HepG2 (cell line): ENCODE results near the gene COPS7A. TPM values are rescaled to one million over a fixed set of nuclear protein-coding genes. Genes with fewer than 3 reads are reported as not detected.

Experiments
- ATAC-seq: fragments of 200-7000 bp; cut with Tn5 transposase; 3 replicates; pipeline ENCODE4 v1.9.1; 2020; ENCODE audit warnings: mild to moderate bottlenecking, moderate library complexity
- BruUV-seq: library from RNA; stranded (reverse); fragments of 400-500 nt; replicated peaks from 2 replicates; lab custom pipeline; 2021; lab: Mats Ljungman, UMichigan
- CTCF ChIA-PET: fragments of 300-600 bp; formaldehyde crosslinking; extraction: SDS; loops from one replicate; lab custom pipeline; 2021; ENCODE audit warnings: low total read pairs, inconsistent platforms, low intra/inter-chr PET ratio; lab: Yijun Ruan, JAX
- POLR2A ChIA-PET: fragments of 350-600 bp; sonication (Branson Sonifier 250); formaldehyde crosslinking; loops from one replicate; lab custom pipeline; 2020; ENCODE audit warnings: antibody characterized with exemption, inconsistent platforms; lab: Yijun Ruan, JAX
- DNase-seq: peaks from one replicate; pipeline ENCODE4 v3.0.0-alpha.2; 2015; ENCODE audit warnings: low spot score
- FAIRE-seq: peaks from 3 replicates; lab custom pipeline; 2011; peaks lifted over from hg19 to GRCh38; lab: Jason Lieb, UNC
- H2AFZ ChIP-seq: one replicate; pipeline ENCODE4 v1.6.1; 2011; ENCODE audit warnings: low read length, inconsistent platforms
- H3K27ac ChIP-seq: fragments of 300-600 bp; 3 replicates; pipeline ENCODE4 v1.8.0; 2011; ENCODE audit warnings: mixed run types, mild to moderate bottlenecking, mixed read lengths, low read length, inconsistent platforms; ENCODE audit not compliant: insufficient read depth; ENCODE audit errors: extremely low read length
- H3K27me3 ChIP-seq, 2 experiments: fragments of 200-600 bp in 1 of 2; 2 replicates in 1 of 2; 3 replicates in 1 of 2; pipeline versions ENCODE4 v1.6.0 to v1.8.0; 2011; ENCODE audit warnings: low read length in 2 of 2, mild to moderate bottlenecking in 2 of 2, moderate library complexity in 2 of 2, inconsistent platforms in 1 of 2; ENCODE audit not compliant: insufficient read depth in 2 of 2, control insufficient read depth in 1 of 2
- H3K36me3 ChIP-seq, 2 experiments: fragments of 200-600 bp in 1 of 2; replicated peaks in 1 of 2; 2 replicates in 1 of 2; 3 replicates in 1 of 2; pipeline versions ENCODE4 v1.5.1 to v1.8.0; 2011; ENCODE audit warnings: low read length in 2 of 2, inconsistent platforms in 1 of 2; ENCODE audit not compliant: insufficient read depth in 2 of 2, control insufficient read depth in 1 of 2
- H3K4me1 ChIP-seq: 2 replicates; pipeline ENCODE4 v1.5.1; 2012; ENCODE audit warnings: low read length, inconsistent platforms; ENCODE audit not compliant: insufficient read depth
- H3K4me2 ChIP-seq: 2 replicates; pipeline ENCODE4 v1.6.0; 2011; ENCODE audit warnings: low read depth, low read length, inconsistent platforms
- H3K4me3 ChIP-seq, 3 experiments: fragments of 200-600 bp in 1 of 3; sonication (generic), shearing (Covaris generic) in 1 of 3; replicated peaks in 1 of 3; 2 replicates each; pipeline ENCODE4 v1.5.1; 2011 to 2016; ENCODE audit warnings: low read length in 3 of 3, inconsistent platforms in 2 of 3, low read depth in 2 of 3, mild to moderate bottlenecking in 2 of 3, control low read depth in 1 of 3, mixed read lengths in 1 of 3; ENCODE audit not compliant: insufficient read depth in 1 of 3
- H3K79me2 ChIP-seq: one replicate; pipeline ENCODE4 v1.6.1; 2011; ENCODE audit warnings: low read length, inconsistent platforms; ENCODE audit not compliant: insufficient read depth
- H3K9ac ChIP-seq: 2 replicates; pipeline ENCODE4 v1.6.0; 2011; ENCODE audit warnings: mild to moderate bottlenecking, low read depth, low read length, inconsistent platforms; ENCODE audit not compliant: insufficient read depth
- H3K9me3 ChIP-seq: 2 replicates; pipeline ENCODE4 v1.5.1; 2012; ENCODE audit warnings: mild to moderate bottlenecking, low read length
- H4K20me1 ChIP-seq: 2 replicates; pipeline ENCODE4 v1.6.0; 2011; ENCODE audit warnings: inconsistent platforms, mild to moderate bottlenecking, low read length, moderate library complexity; ENCODE audit not compliant: insufficient read depth
- GATAD2A ChIP-seq: IDR thresholded peaks from 2 replicates; pipeline ENCODE4 v1.6.1; 2016
- LCORL ChIP-seq, 2 experiments: fragments of 450-650 bp in 1 of 2; sonication (generic) in 1 of 2; formaldehyde crosslinking in 1 of 2; IDR thresholded peaks; 2 replicates each; pipeline versions ENCODE4 v1.5.0 to v1.6.1; 2017 to 2020; ENCODE audit warnings: antibody characterized with exemption in 1 of 2, missing genetic modification reagents in 1 of 2
- SRSF9 ChIP-seq: fragments of 200-400 bp; formaldehyde crosslinking; IDR thresholded peaks from 2 replicates; pipeline ENCODE4 v1.6.1; 2018; ENCODE audit warnings: borderline replicate concordance, mild to moderate bottlenecking, low read depth, low read length; ENCODE audit not compliant: insufficient read depth, poor library complexity, severe bottlenecking
- ZNF263 ChIP-seq: sonication (generic); formaldehyde crosslinking; IDR thresholded peaks from 2 replicates; pipeline ENCODE4 v1.4.0; 2020; ENCODE audit warnings: missing genetic modification reagents
- ZNF713 ChIP-seq: sonication (generic); formaldehyde crosslinking; IDR thresholded peaks from 2 replicates; pipeline ENCODE4 v1.4.0; 2020; ENCODE audit warnings: mild to moderate bottlenecking, missing genetic modification reagents
- ZNF850 ChIP-seq: sonication (generic); formaldehyde crosslinking; conservative IDR thresholded peaks from 2 replicates; pipeline ENCODE4 v1.9.0; 2021; ENCODE audit warnings: mild to moderate bottlenecking, missing genetic modification reagents
- WGBS: methylation state at CpG from one replicate; pipeline ENCODE4 v1.1.6; 2017; ENCODE audit warnings: low lambda C conversion rate; 5-methylcytosine and 5-hydroxymethylcytosine counted together
- in situ Hi-C: cut with HindIII; loops from 2 replicates; pipeline ENCODE4 v1.10.0; 2017; ENCODE audit warnings: low pct_unique_long_range_greater_than_20kb; ENCODE audit not compliant: extremely low pct_ligation_motif_present
- intact Hi-C: fragments of 100-400 bp; cut with micrococcal nuclease; formaldehyde crosslinking; loops from one replicate; pipeline ENCODE4 v1.10.0; 2022; ENCODE audit not compliant: unreplicated experiment
- polyA plus RNA-seq, 8 experiments: library from polyadenylated mRNA; depleted of rRNA in 3 of 8; stranded (reverse) in 7 of 8; unstranded in 1 of 8; fragments of >200 nt; fragmentation: Illumina TruSeq in 4 of 8; extraction: Trizol in 4 of 8; gene quantifications; 2 replicates each; pipeline versions ENCODE4 v1.2.1 to v1.2.3, GENCODE V29; 2011 to 2016; ENCODE audit warnings: low read depth in 4 of 8, missing spikeins in 1 of 8, mixed read lengths in 1 of 8; ENCODE audit not compliant: insufficient read depth in 1 of 8
- total RNA-seq, 5 experiments: library from RNA; depleted of rRNA; stranded (reverse); fragments of >200 nt; fragmentation: Illumina TruSeq; extraction: Trizol; gene quantifications; 2 replicates each; pipeline ENCODE4 v1.2.3, GENCODE V29; 2016; ENCODE audit warnings: low read depth in 1 of 5
- TF ChIP-seq, protein P1 (sequence below): sonication (generic); formaldehyde crosslinking; IDR thresholded peaks from 2 replicates; pipeline ENCODE4 v1.4.0; 2020; ENCODE audit warnings: mild to moderate bottlenecking, low read depth, missing genetic modification reagents
- TF ChIP-seq, protein P2 (sequence below): sonication (generic); formaldehyde crosslinking; IDR thresholded peaks from 2 replicates; pipeline ENCODE4 v1.4.0; 2020; ENCODE audit warnings: missing genetic modification reagents, borderline replicate concordance

Gene COPS7A
- total and polyA plus RNA-seq, 2 of the 13 experiments (the other 11 are each of a cell fraction or from before 2014, with no cell fraction given), result 40.0 to 73.6 TPM

DNA sequence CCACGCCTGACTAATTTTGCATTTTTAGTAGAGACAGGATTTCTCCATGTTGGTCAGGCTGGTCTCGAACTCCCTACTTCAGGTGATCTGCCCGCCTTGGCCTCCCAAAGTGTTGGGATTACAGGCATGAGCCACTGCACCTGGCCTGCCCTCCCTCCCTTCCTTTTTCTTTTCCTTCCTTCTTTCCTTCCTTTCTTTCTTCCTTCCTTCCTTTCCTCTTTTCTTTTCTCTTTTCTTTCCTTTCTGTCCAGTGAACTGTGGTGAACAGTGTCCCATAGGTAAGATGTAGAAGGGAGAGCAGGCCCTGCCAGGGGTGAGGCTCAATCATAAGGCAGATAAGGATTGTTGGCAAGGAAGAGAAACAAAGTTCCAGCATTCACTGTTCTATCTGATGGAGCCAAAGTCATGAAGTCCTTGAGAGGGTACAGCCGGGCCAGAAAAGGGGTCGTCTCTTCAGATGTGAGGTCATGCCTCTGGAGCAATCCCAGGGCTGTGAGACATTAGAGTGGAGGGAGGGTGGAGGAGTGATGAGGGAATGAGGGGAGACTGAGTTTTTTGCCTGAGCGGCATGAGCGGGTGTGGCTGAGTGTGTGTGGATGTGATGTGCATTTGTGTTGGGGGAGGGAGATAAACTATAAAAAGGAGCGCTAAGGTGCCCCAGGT lies 33.3 kb downstream of the COPS7A start:
- TF ChIP-seq, protein P1, sequence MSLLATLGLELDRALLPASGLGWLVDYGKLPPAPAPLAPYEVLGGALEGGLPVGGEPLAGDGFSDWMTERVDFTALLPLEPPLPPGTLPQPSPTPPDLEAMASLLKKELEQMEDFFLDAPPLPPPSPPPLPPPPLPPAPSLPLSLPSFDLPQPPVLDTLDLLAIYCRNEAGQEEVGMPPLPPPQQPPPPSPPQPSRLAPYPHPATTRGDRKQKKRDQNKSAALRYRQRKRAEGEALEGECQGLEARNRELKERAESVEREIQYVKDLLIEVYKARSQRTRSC (CRISPR knock-in tag), result no peak
- no peak for TF ChIP-seq LCORL (IDR thresholded peaks at IDR 0.05)
- no peak for TF ChIP-seq LCORL (CRISPR knock-in tag; IDR thresholded peaks at IDR 0.05)
- TF ChIP-seq ZNF713 (CRISPR knock-in tag), result no peak
- TF ChIP-seq GATAD2A (CRISPR knock-in tag), result no peak
- no peak for TF ChIP-seq ZNF850 (CRISPR knock-in tag)
- TF ChIP-seq, all 625 proteins: peak for 0
- no peak for ATAC-seq
- DNase-seq, result no peak
- no peaks in the 10 kb centered on the region for H3K27me3 ChIP-seq
- H3K36me3 ChIP-seq, result no peaks in the 10 kb centered on the region
- H2AFZ ChIP-seq, result no peak overlapping the region
- peaks cover 47% of the 10 kb centered on the region for H3K4me1 ChIP-seq
- in situ Hi-C loops, result no loop called here
- CTCF ChIA-PET, result no interaction called here
- H3K4me2 ChIP-seq, result no peak overlapping the region
- no peak overlapping the region for H3K4me3 ChIP-seq
- H4K20me1 ChIP-seq, result no peaks in the 10 kb centered on the region
- peaks cover 7% of the 10 kb centered on the region for H3K79me2 ChIP-seq
- no peak for FAIRE-seq
- no TSS peak for BruUV-seq
- 48% methylated on average over 8 of the region's 8 CpGs for WGBS
- intact Hi-C loops, result no loop called here
- POLR2A ChIA-PET, result no interaction called here
- no peaks in the 10 kb centered on the region for H3K9me3 ChIP-seq
- no peak overlapping the region for H3K9ac ChIP-seq
- H3K27ac ChIP-seq, result no peak overlapping the region

DNA sequence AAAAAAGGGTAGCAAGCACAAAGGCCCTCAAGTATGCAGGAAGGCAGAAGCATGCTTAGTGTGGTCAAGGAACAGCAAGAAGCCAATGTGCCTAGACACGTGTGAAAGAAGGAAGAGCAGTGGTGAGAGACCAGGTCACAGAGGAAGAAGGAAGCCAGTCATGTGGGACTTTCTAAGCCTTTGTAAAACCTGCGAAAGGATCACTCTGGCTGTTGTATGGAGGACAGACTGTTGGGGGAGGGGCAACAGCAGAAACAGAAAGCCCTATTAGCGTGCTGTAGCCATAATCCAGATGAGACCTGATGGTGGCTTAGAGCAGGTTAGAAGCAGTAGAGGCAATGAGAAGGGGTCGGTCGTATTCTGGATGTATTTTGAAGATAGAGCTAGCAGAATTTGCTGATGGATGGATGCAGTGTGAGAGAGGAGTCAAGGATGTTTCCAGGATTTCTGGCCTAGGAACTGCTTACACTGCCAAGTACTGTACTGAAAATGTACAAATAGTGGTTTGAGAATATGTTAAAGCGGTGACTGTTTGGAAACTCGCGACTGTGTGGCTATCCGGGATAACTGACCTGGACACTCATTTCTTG lies 34.8 kb downstream of the COPS7A start:
- H4K20me1 ChIP-seq, result no peaks in the 10 kb centered on the region
- no peak overlapping the region for H3K9ac ChIP-seq
- no peaks in the 10 kb centered on the region for H3K79me2 ChIP-seq
- no peak overlapping the region for H3K4me3 ChIP-seq
- ChIA-PET POLR2A (interaction anchor here (1.3 kb wide), 1 partner anchor 9 kb away, joined by 3 read pairs; no protein-coding TSS in a partner anchor), CTCF (interaction anchor here (1.5 kb wide), 1 partner anchor 67 kb away, joined by 3 read pairs; no protein-coding TSS in a partner anchor)
- no peak overlapping the region for H3K4me2 ChIP-seq
- ATAC-seq (no peak), DNase-seq (no peak), FAIRE-seq (no peak)
- no peaks in the 10 kb centered on the region for H3K27me3 ChIP-seq
- H3K4me1 ChIP-seq, result peaks cover 60% of the 10 kb centered on the region
- 59% methylated on average over 9 of the region's 9 CpGs for WGBS
- intact Hi-C loops, result no loop called here
- H3K27ac ChIP-seq, result no peak overlapping the region
- BruUV-seq, result no TSS peak
- TF ChIP-seq ZNF263 (peak; percentile 24; the same call in 1 of the 2 replicates), SRSF9 (no peak)
- TF ChIP-seq, protein P2, sequence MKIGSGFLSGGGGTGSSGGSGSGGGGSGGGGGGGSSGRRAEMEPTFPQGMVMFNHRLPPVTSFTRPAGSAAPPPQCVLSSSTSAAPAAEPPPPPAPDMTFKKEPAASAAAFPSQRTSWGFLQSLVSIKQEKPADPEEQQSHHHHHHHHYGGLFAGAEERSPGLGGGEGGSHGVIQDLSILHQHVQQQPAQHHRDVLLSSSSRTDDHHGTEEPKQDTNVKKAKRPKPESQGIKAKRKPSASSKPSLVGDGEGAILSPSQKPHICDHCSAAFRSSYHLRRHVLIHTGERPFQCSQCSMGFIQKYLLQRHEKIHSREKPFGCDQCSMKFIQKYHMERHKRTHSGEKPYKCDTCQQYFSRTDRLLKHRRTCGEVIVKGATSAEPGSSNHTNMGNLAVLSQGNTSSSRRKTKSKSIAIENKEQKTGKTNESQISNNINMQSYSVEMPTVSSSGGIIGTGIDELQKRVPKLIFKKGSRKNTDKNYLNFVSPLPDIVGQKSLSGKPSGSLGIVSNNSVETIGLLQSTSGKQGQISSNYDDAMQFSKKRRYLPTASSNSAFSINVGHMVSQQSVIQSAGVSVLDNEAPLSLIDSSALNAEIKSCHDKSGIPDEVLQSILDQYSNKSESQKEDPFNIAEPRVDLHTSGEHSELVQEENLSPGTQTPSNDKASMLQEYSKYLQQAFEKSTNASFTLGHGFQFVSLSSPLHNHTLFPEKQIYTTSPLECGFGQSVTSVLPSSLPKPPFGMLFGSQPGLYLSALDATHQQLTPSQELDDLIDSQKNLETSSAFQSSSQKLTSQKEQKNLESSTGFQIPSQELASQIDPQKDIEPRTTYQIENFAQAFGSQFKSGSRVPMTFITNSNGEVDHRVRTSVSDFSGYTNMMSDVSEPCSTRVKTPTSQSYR, result peak; percentile 61; the same call in 1 of the 2 replicates
- no peak overlapping the region for H2AFZ ChIP-seq
- H3K36me3 ChIP-seq, result no peaks in the 10 kb centered on the region
- H3K9me3 ChIP-seq, result no peaks in the 10 kb centered on the region
- in situ Hi-C loops, result no loop called here
